D721Med (cell line): ENCODE results near the gene MTX2.

Source experiments
- DNase-seq: peaks from one replicate; pipeline ENCODE4 v3.0.0; 2011; ENCODE audit warnings: low spot score; ENCODE audit not compliant: insufficient read length
- FAIRE-seq: peaks from 2 replicates; lab custom pipeline; 2011; peaks lifted over from hg19 to GRCh38; lab: Jason Lieb, UNC
- CTCF ChIP-seq: IDR thresholded peaks from 2 replicates; pipeline ENCODE4 v1.5.1; 2012; ENCODE audit warnings: mild to moderate bottlenecking, control low read depth; ENCODE audit not compliant: insufficient read depth; ENCODE audit errors: missing control alignments

MTX2 gene

DNA sequence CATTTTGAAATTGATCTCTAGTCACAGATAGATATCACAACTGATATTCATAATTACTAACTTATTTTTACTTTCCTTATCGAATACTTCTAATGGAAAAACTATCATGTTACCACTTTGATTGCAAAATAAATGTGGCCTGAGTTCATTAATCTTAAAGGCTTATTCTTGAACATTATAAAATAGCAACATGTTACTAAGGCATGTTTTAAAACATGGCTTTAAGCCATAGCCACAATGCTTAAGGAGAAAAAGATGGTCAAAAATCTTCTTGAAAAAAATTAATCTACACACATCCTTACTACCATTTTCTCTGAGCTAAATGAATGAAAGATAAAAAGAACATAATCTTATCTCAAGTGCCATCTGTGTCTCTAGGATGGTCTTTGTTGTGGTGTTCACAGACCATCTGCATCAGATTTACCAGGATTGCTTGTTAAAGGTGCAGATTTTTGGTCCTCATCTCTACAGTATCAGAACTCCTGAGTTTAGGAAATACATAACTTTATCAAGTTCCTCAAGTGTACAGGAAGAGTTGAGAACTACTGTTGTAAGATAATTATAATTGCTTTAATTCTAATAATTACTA lies 15.3 kb downstream of the MTX2 start:
- DNase-seq, result no peak
- FAIRE-seq, result peak; percentile 98
- TF ChIP-seq CTCF, result no peak

GRCh38 chr2:176285321-176285720 lies 16.1 kb downstream of the MTX2 start:
- no peak for TF ChIP-seq CTCF
- no peak for FAIRE-seq
- no peak for DNase-seq

DNA sequence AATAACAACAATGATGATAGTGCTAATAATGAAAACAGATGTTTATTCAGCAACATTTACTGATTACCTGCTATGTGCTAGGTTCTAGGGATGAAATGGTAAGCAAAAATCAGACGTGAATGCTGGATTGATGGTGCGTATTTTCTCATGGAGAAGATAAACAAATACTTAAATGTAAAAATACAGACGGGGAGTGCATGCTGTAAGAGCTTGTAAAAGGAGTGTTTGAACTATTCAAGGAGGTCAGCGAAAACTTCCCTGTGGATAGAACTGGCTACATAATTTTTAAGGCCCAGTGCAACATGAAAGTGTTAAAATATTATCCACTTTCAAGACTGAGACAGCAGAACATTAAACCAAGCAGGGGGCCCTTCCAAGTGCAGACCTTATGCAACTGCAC lies 22.1 kb downstream of the MTX2 start:
- no peak for TF ChIP-seq CTCF
- FAIRE-seq, result no peak
- DNase-seq, result no peak

DNA sequence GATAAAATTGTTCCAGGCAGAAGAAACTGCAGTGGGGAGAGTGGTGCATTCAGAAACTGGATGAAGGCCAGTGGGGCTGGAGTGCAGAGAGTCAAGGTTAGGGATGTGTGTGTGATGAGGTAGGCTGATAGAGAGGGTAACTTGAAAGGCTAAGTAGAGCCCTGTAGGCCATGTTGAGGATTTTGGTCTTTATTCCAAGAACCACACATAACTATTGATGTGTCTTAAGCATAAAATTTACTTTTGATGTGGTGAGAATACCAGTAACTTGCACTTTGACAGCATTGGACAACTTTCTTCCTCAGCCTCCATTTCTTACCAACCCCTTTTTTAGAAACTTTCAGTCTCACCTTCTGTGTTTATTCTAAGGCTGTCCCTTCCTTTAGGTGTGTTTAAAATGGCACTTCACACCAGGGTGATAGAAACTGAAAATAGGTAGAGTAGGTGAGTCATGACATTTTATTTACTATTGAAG lies 22.6 kb downstream of the MTX2 start:
- peak; percentile 77 for FAIRE-seq
- no peak for TF ChIP-seq CTCF
- no peak for DNase-seq

- FAIRE-seq, result peak; percentile 96
- no peak for TF ChIP-seq CTCF
- DNase-seq, result no peak
Observed at GRCh38 chr2:176292608-176293007, 23.4 kb downstream of the MTX2 start.

GRCh38 chr2:176293334-176293733 lies 24.1 kb downstream of the MTX2 start:
- no peak for TF ChIP-seq CTCF
- DNase-seq (no peak), FAIRE-seq (no peak)

DNA sequence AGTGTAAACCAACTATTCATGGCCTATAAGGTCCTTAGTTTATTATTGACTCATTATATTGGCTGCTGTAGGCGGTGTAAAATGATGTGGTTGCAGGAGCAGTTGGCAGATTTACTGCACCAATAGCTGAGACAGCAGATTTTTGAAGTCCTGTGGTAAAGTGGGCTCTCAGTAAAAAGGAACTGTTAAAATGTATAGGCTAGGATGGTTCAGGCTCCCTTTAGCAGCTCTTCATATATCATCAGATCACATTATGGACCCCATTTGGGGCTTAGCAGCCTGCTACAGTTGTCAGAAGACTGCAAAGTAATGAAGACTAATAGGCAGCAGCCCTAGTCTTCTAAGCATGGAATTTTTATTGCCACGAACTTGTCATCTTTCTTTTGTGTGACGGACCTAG lies 27.8 kb downstream of the MTX2 start:
- FAIRE-seq, result no peak
- no peak for TF ChIP-seq CTCF
- DNase-seq, result no peak
